GM18858 (cell line): ENCODE measurements around the gene UQCC2.

Experiments
- ATAC-seq: cut with Tn5 transposase; IDR thresholded peaks from one replicate; pipeline ENCODE4 v1.9.1; 2021; ENCODE audit not compliant: unreplicated experiment

The UQCC2 gene

GRCh38 chr6:33692078-33692759 is 19.3 kb downstream of the UQCC2 start:
- ATAC-seq: no peak

- no peak for ATAC-seq
Observed at GRCh38 chr6:33691456-33692077, 19.9 kb downstream of the UQCC2 start.

GRCh38 chr6:33690766-33691165 is 20.7 kb downstream of the UQCC2 start:
- ATAC-seq: no peak

GRCh38 chr6:33689879-33690278 is 21.6 kb downstream of the UQCC2 start:
- ATAC-seq: no peak

GRCh38 chr6:33689148-33689494 is 22.4 kb downstream of the UQCC2 start:
- no peak for ATAC-seq

GRCh38 chr6:33688451-33689147 is 22.9 kb downstream of the UQCC2 start:
- ATAC-seq: no peak

- ATAC-seq: no peak
Observed at GRCh38 chr6:33688006-33688405, 23.5 kb downstream of the UQCC2 start.

GRCh38 chr6:33686981-33687975 is 24.2 kb downstream of the UQCC2 start:
- no peak for ATAC-seq

GRCh38 chr6:33686225-33686924 is 25.1 kb downstream of the UQCC2 start:
- ATAC-seq: no peak

GRCh38 chr6:33685411-33686224 is 25.9 kb downstream of the UQCC2 start:
- no peak for ATAC-seq

- no peak for ATAC-seq
Observed at GRCh38 chr6:33684983-33685382, 26.5 kb downstream of the UQCC2 start.

- no peak for ATAC-seq
Observed at GRCh38 chr6:33684428-33684896, 27.0 kb downstream of the UQCC2 start.

GRCh38 chr6:33683576-33684427 is 27.7 kb downstream of the UQCC2 start:
- no peak for ATAC-seq

- no peak for ATAC-seq
Observed at GRCh38 chr6:33683051-33683571, 28.4 kb downstream of the UQCC2 start.

- ATAC-seq: no peak
Observed at GRCh38 chr6:33682341-33682740, 29.2 kb downstream of the UQCC2 start.

- ATAC-seq: no peak
Observed at GRCh38 chr6:33679761-33680160, 31.7 kb downstream of the UQCC2 start.

- no peak for ATAC-seq
Observed at GRCh38 chr6:33678932-33679490, 32.5 kb downstream of the UQCC2 start.
